Fibroblast of pulmonary artery (primary cell): Measurements from ENCODE around the gene RPL10A.

ENCODE experiments used
- DNase-seq: peaks from one replicate; pipeline ENCODE4 v3.0.0-alpha.2; 2010; ENCODE audit warnings: low read depth
- H3K4me3 ChIP-seq: replicated peaks from 2 replicates; pipeline ENCODE4 v1.5.1; 2011; ENCODE audit warnings: low read depth, mild to moderate bottlenecking, control low read depth, low read length, moderate library complexity
- CTCF ChIP-seq: IDR thresholded peaks from 2 replicates; pipeline ENCODE4 v1.5.1; 2011; ENCODE audit warnings: mild to moderate bottlenecking, control low read depth, low read length, inconsistent platforms; ENCODE audit errors: missing control alignments

Gene RPL10A

GRCh38 chr6:35487658-35488516 lies 19.7 kb downstream of the RPL10A start:
- TF ChIP-seq CTCF: no peak
- no peak overlapping the region for H3K4me3 ChIP-seq
- DNase-seq: peak; percentile 54

DNA sequence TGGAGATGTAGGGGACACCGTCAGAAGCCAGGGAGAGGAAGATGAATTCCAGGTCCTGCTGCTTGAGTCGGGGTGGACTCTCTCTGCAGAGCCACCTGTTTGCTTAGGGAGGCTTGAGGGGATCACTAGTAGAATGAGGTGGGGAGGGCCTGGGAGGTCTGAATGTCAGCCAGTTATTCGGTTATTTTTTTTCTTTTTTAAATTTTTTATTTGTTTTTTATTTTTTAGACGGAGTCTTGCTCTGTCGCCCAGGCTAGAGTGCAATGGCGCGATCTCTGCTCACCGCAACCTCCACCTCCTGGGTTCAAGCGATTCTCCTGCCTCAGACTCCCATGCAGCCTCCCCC lies 20.3 kb downstream of the RPL10A start:
- DNase-seq: no peak
- H3K4me3 ChIP-seq: no peak overlapping the region
- TF ChIP-seq CTCF: no peak

- DNase-seq: no peak
- H3K4me3 ChIP-seq: no peak overlapping the region
- TF ChIP-seq CTCF: no peak
Observed at GRCh38 chr6:35489066-35489465, 20.9 kb downstream of the RPL10A start.

- DNase-seq: peak; percentile 62
- no peak overlapping the region for H3K4me3 ChIP-seq
- TF ChIP-seq CTCF: no peak
Observed at GRCh38 chr6:35489995-35490791, 22.0 kb downstream of the RPL10A start.

- H3K4me3 ChIP-seq: no peak overlapping the region
- no peak for DNase-seq
- TF ChIP-seq CTCF: no peak
Observed at GRCh38 chr6:35490821-35491557, 22.8 kb downstream of the RPL10A start.

GRCh38 chr6:35491558-35492257 lies 23.5 kb downstream of the RPL10A start:
- no peak for TF ChIP-seq CTCF
- H3K4me3 ChIP-seq: no peak overlapping the region
- no peak for DNase-seq
